ENCODE data around the gene RTL9.

DNA sequence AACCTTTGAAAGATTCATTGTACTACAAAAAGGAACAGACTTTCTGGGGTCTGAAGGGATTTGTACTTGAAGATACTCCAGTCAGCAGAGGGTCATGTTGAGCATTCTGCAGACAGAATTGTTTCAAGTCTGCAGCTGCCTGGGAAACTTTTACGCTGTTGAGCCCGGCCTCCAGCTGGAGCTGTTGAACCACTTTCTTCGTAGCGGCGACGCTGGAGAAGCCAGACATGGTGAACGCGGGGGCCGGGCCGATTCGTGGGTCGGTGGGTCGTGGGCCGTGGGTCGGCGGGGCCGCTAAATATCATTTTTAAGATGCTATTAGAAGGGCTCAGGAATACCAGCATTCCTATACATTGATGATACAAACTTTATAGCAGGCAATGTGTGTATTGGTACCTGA, 12.0 kb upstream of the RTL9 start:
- TF ChIP-seq POLR2A (IDR thresholded peaks at IDR 0.05) = no peak
- TF ChIP-seq, protein P1, sequence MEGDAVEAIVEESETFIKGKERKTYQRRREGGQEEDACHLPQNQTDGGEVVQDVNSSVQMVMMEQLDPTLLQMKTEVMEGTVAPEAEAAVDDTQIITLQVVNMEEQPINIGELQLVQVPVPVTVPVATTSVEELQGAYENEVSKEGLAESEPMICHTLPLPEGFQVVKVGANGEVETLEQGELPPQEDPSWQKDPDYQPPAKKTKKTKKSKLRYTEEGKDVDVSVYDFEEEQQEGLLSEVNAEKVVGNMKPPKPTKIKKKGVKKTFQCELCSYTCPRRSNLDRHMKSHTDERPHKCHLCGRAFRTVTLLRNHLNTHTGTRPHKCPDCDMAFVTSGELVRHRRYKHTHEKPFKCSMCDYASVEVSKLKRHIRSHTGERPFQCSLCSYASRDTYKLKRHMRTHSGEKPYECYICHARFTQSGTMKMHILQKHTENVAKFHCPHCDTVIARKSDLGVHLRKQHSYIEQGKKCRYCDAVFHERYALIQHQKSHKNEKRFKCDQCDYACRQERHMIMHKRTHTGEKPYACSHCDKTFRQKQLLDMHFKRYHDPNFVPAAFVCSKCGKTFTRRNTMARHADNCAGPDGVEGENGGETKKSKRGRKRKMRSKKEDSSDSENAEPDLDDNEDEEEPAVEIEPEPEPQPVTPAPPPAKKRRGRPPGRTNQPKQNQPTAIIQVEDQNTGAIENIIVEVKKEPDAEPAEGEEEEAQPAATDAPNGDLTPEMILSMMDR (IDR thresholded peaks at IDR 0.05) = no peak
